Kidney (tissue), 14 donors: ENCODE measurements around the gene ASB2. TPM values are rescaled to one million over a fixed set of nuclear protein-coding genes. Genes with fewer than 3 reads are reported as not detected.

ENCODE experiments used
- DNase-seq, 5 donors: peaks; one replicate each; pipeline ENCODE4 v3.0.0-alpha.2; 2013 to 2020
- FAIRE-seq: peaks from 2 replicates; lab custom pipeline; 2012; peaks lifted over from hg19 to GRCh38; lab: Jason Lieb, UNC
- H3K27ac ChIP-seq, 2 donors: one replicate each; pipeline ENCODE4 v1.7.0; 2013; ENCODE audit warnings: low read depth in 2 of 2, low read length in 2 of 2, inconsistent platforms in 1 of 2
- H3K27me3 ChIP-seq: one replicate; pipeline ENCODE4 v1.7.1; 2013; ENCODE audit warnings: low read length, inconsistent platforms; ENCODE audit not compliant: control insufficient read depth, insufficient read depth
- H3K36me3 ChIP-seq, 3 donors: one replicate each; pipeline versions ENCODE4 v1.7.0 to v1.7.1; 2013; ENCODE audit warnings: low read length in 3 of 3, control low read depth in 1 of 3, inconsistent platforms in 1 of 3; ENCODE audit not compliant: insufficient read depth in 3 of 3, control insufficient read depth in 2 of 3
- H3K4me1 ChIP-seq, 3 donors: one replicate each; pipeline versions ENCODE4 v1.7.0 to v1.7.1; 2013; ENCODE audit warnings: low read length in 3 of 3, inconsistent platforms in 1 of 3, low read depth in 1 of 3; ENCODE audit not compliant: control insufficient read depth in 2 of 3, insufficient read depth in 2 of 3
- H3K4me3 ChIP-seq, 3 donors: one replicate each; pipeline versions ENCODE4 v1.7.0 to v1.8.1; 2013; ENCODE audit warnings: low read length in 3 of 3, control low read depth in 1 of 3, inconsistent platforms in 1 of 3
- H3K9ac ChIP-seq, 3 donors: one replicate each; pipeline versions ENCODE4 v1.7.0 to v1.7.1; 2013; ENCODE audit warnings: low read length in 3 of 3, control low read depth in 1 of 3, inconsistent platforms in 1 of 3
- H3K9me3 ChIP-seq, 3 donors: one replicate each; pipeline versions ENCODE4 v1.7.0 to v1.7.1; 2013; ENCODE audit warnings: low read length in 3 of 3, control low read depth in 1 of 3, inconsistent platforms in 1 of 3; ENCODE audit not compliant: control insufficient read depth in 2 of 3, insufficient read depth in 1 of 3
- intact Hi-C: fragments of 100-400 bp; cut with DNase I; formaldehyde crosslinking; loops from one replicate; pipeline ENCODE4 v1.11.1; 2022
- polyA plus RNA-seq: library from polyadenylated mRNA; stranded (reverse); fragments of 350-450 nt; fragmentation: Illumina TruSeq; extraction: RNeasy Lipid Tissue Mini Kit (QIAGEN cat#74804); gene quantifications from one replicate; pipeline ENCODE4 v1.2.3, GENCODE V29; 2014; ENCODE audit warnings: low read depth, low replicate concordance; ENCODE audit not compliant: insufficient read depth
- total RNA-seq: library from RNA; stranded (reverse); fragmentation: NEBNext Ultra II Directional; extraction: Animal tissue kit (Norgen Biotek cat#: 25700); gene quantifications from one replicate; pipeline ENCODE4 v1.2.1, GENCODE V29; 2021
- TF ChIP-seq, protein P1 (sequence below): IDR thresholded peaks from 3 replicates; pipeline ENCODE4 v1.5.1; 2012; ENCODE audit warnings: mild to moderate bottlenecking, moderate library complexity, borderline replicate concordance; ENCODE audit not compliant: insufficient read depth; ENCODE audit errors: extremely low read depth
- donor health status: control.
- donor health status: control.
- donor health status: control.
- donor health status: control.
- donor health status: control.
- donor health status: DM: yes; HTN: yes; CAD: no.
- donor health status: Normal renal cell carcinoma (clear cell type).

Gene ASB2
- total and polyA plus RNA-seq, 2 donors from 2014 or later, result 0.97 to 3.7 TPM

DNA sequence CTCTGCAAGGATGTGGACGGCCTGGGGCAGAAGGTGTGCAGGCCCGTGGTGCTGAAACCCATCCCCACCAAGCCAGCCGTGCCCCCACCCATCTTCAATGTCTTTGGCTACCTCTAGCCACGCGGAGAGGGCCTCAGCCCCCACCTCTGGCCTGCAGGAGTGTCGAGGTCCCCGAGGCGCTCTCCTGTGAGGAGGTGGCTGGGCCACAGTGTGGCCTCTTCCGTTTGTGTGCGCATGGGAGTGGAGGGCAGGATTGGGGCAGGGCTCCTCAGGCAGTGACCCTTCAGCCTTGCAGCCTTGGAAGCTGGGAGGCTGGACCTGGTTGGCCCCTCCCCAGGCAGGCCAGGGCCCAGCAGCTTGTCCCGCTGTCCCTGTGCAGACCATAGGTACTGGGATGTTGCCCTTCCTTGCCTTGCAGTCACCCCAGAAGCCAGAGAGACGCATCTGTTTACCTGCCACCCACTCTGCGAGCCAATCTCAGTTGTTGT lies 47.3 kb downstream of the ASB2 start:
- TF ChIP-seq, protein P1, sequence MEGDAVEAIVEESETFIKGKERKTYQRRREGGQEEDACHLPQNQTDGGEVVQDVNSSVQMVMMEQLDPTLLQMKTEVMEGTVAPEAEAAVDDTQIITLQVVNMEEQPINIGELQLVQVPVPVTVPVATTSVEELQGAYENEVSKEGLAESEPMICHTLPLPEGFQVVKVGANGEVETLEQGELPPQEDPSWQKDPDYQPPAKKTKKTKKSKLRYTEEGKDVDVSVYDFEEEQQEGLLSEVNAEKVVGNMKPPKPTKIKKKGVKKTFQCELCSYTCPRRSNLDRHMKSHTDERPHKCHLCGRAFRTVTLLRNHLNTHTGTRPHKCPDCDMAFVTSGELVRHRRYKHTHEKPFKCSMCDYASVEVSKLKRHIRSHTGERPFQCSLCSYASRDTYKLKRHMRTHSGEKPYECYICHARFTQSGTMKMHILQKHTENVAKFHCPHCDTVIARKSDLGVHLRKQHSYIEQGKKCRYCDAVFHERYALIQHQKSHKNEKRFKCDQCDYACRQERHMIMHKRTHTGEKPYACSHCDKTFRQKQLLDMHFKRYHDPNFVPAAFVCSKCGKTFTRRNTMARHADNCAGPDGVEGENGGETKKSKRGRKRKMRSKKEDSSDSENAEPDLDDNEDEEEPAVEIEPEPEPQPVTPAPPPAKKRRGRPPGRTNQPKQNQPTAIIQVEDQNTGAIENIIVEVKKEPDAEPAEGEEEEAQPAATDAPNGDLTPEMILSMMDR, result no peak
- intact Hi-C loops, result no loop called here
- no peaks in the 10 kb centered on the region for H3K36me3 ChIP-seq
- no peak overlapping the region for H3K9ac ChIP-seq
- DNase-seq (peak in 1 of 5 donors; percentile 68), FAIRE-seq (no peak)
- H3K27me3 ChIP-seq, result no peaks in the 10 kb centered on the region
- no peak overlapping the region for H3K4me3 ChIP-seq
- no peaks in the 10 kb centered on the region for H3K4me1 ChIP-seq
- no peak overlapping the region for H3K27ac ChIP-seq
- no peaks in the 10 kb centered on the region for H3K9me3 ChIP-seq

DNA sequence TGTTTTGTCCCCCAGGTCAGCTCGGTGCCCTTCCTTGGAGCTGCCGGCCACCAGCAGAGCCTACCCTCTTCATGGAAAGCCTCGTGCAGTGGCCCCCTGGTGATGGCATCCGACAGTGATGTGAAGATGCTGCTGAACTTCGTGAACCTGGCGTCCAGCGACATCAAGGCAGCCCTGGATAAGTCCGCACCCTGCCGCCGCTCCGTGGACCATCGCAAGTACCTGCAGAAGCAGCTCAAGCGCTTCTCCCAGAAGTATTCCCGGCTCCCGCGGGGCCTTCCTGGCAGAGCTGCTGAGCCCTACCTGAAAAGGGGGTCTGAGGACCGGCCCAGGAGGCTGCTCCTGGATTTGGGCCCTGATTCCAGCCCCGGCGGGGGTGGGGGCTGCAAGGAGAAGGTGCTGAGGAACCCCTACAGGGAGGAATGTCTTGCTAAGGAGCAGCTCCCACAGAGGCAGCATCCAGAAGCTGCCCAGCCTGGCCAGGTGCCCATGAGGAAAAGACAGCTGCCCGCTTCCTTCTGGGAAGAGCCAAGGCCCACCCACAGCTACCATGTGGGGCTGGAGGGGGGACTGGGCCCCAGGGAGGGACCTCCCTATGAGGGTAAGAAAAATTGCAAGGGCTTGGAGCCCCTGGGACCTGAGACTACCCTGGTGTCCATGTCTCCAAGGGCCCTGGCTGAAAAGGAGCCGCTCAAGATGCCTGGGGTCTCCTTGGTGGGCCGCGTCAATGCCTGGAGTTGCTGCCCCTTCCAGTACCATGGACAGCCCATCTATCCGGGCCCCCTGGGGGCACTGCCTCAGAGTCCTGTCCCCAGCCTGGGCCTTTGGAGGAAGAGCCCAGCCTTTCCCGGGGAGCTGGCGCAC lies 48.0 kb downstream of the ASB2 start:
- Histone ChIP-seq H3K27me3 (no peaks in the 10 kb centered on the region), H3K36me3 (no peaks in the 10 kb centered on the region), H3K4me3 (no peak overlapping the region), H3K27ac (no peak overlapping the region), H3K9me3 (no peaks in the 10 kb centered on the region), H3K4me1 (no peaks in the 10 kb centered on the region), H3K9ac (no peak overlapping the region)
- FAIRE-seq (no peak), DNase-seq (peak in 1 of 5 donors; percentile 62)
- TF ChIP-seq, protein P1, result no peak
- intact Hi-C loops, result no loop called here

DNA sequence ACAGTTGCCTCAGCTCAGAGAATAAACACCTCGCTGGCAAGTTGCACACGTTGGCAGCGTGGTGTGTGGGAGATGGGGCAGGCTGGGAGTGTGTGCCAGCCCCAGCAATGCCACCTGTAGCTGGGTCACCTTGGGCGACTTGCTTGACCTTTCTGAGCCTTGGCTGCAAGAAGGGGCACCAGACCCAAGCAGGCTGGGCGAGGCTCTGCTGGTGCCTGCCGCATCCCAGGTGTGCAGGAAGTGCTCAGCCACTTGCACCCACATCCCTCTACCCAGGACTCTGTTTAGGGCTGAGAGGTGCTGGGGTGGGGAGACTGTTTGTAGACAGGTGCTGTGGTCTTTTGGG lies 48.6 kb downstream of the ASB2 start:
- TF ChIP-seq, protein P1, result no peak
- Histone ChIP-seq H3K9ac (no peak overlapping the region), H3K27me3 (no peaks in the 10 kb centered on the region), H3K4me3 (no peak overlapping the region), H3K9me3 (no peaks in the 10 kb centered on the region), H3K36me3 (no peaks in the 10 kb centered on the region), H3K4me1 (no peaks in the 10 kb centered on the region), H3K27ac (no peak overlapping the region)
- FAIRE-seq (no peak), DNase-seq (no peak)
- intact Hi-C loops, result no loop called here
